Osteoblast (primary cell): ENCODE data around the gene CETP. TPM values are rescaled to one million over a fixed set of nuclear protein-coding genes. Genes with fewer than 3 reads are reported as not detected.

Experiments
- DNase-seq: peaks from one replicate; pipeline ENCODE4 v3.0.0; 2011; ENCODE audit warnings: low spot score, mixed read lengths; ENCODE audit not compliant: insufficient read length; ENCODE audit errors: missing footprints
- H2AFZ ChIP-seq: 2 replicates; pipeline ENCODE4 v1.6.0; 2011; ENCODE audit warnings: mild to moderate bottlenecking, low read length
- H3K27ac ChIP-seq: 2 replicates; pipeline ENCODE4 v1.5.1; 2011; ENCODE audit warnings: mild to moderate bottlenecking, low read depth, low read length, moderate library complexity
- H3K27me3 ChIP-seq: 2 replicates; pipeline ENCODE4 v1.6.0; 2012; ENCODE audit warnings: mild to moderate bottlenecking, control low read depth, inconsistent platforms, low read length, moderate library complexity; ENCODE audit not compliant: insufficient read depth
- H3K36me3 ChIP-seq: 2 replicates; pipeline ENCODE4 v1.5.1; 2011; ENCODE audit warnings: mild to moderate bottlenecking, low read length, control low read depth, moderate library complexity; ENCODE audit not compliant: insufficient read depth
- H3K4me1 ChIP-seq: 2 replicates; pipeline ENCODE4 v1.5.1; 2011; ENCODE audit warnings: mild to moderate bottlenecking, low read length, control low read depth, moderate library complexity; ENCODE audit not compliant: insufficient read depth
- H3K4me2 ChIP-seq: 2 replicates; pipeline ENCODE4 v1.6.0; 2011; ENCODE audit warnings: mild to moderate bottlenecking, low read length; ENCODE audit not compliant: insufficient read depth
- H3K4me3 ChIP-seq: fragments of 200-600 bp; sonication (generic); 3 replicates; pipeline ENCODE4 v1.5.1; 2012; ENCODE audit warnings: mild to moderate bottlenecking, low read length, inconsistent platforms; ENCODE audit not compliant: insufficient read depth
- H3K79me2 ChIP-seq: 2 replicates; pipeline ENCODE4 v1.6.0; 2012; ENCODE audit warnings: mild to moderate bottlenecking, low read length, control low read depth, inconsistent platforms; ENCODE audit not compliant: insufficient read depth
- H3K9me3 ChIP-seq: 2 replicates; pipeline ENCODE4 v1.5.1; 2011; ENCODE audit warnings: low read depth, low read length, control low read depth
- H4K20me1 ChIP-seq: 2 replicates; pipeline ENCODE4 v1.6.0; 2012; ENCODE audit warnings: mild to moderate bottlenecking, low read length, control low read depth; ENCODE audit not compliant: insufficient read depth
- CTCF ChIP-seq: IDR thresholded peaks from 2 replicates; pipeline ENCODE4 v1.5.1; 2011; ENCODE audit warnings: mild to moderate bottlenecking, low read depth, low read length, moderate library complexity; ENCODE audit errors: extremely low read depth
- total RNA-seq: library from RNA; depleted of rRNA; stranded (reverse); fragments of >200 nt; gene quantifications from 2 replicates; pipeline ENCODE4 v1.2.3, GENCODE V29; 2012

Gene CETP
- total RNA-seq, 1 donor = not detected

GRCh38 chr16:57000271-57001025, 38.7 kb downstream of the CETP start:
- peak overlapping the region; percentile 98 for H3K27ac ChIP-seq
- H3K79me2 ChIP-seq = peaks cover 91% of the 10 kb centered on the region
- H3K4me3 ChIP-seq = no peak overlapping the region
- peak overlapping the region; percentile 25 for H3K4me2 ChIP-seq
- peaks cover 15% of the 10 kb centered on the region for H3K36me3 ChIP-seq
- peaks cover 33% of the 10 kb centered on the region for H3K4me1 ChIP-seq
- peak overlapping the region; percentile 49 for H2AFZ ChIP-seq
- H4K20me1 ChIP-seq = no peaks in the 10 kb centered on the region
- no peaks in the 10 kb centered on the region for H3K9me3 ChIP-seq
- no peaks in the 10 kb centered on the region for H3K27me3 ChIP-seq
- TF ChIP-seq CTCF = no peak
- DNase-seq = peak; percentile 95

- no peak overlapping the region for H3K4me3 ChIP-seq
- peaks cover 15% of the 10 kb centered on the region for H3K36me3 ChIP-seq
- H2AFZ ChIP-seq = no peak overlapping the region
- no peak for TF ChIP-seq CTCF
- H3K27ac ChIP-seq = peak overlapping the region; percentile 98
- no peak for DNase-seq
- H3K9me3 ChIP-seq = no peaks in the 10 kb centered on the region
- peaks cover 90% of the 10 kb centered on the region for H3K79me2 ChIP-seq
- H3K4me2 ChIP-seq = peak overlapping the region; percentile 25
- H3K27me3 ChIP-seq = no peaks in the 10 kb centered on the region
- H3K4me1 ChIP-seq = peaks cover 33% of the 10 kb centered on the region
- H4K20me1 ChIP-seq = no peaks in the 10 kb centered on the region
Measured at GRCh38 chr16:57001026-57001679, 39.4 kb downstream of the CETP start.

GRCh38 chr16:57003439-57004386, 42.0 kb downstream of the CETP start:
- Histone ChIP-seq H3K27me3 (no peaks in the 10 kb centered on the region), H3K4me3 (no peak overlapping the region), H3K4me1 (peaks cover 26% of the 10 kb centered on the region), H3K36me3 (peaks cover 15% of the 10 kb centered on the region), H4K20me1 (no peaks in the 10 kb centered on the region), H3K79me2 (peaks cover 78% of the 10 kb centered on the region), H2AFZ (no peak overlapping the region), H3K9me3 (no peaks in the 10 kb centered on the region), H3K4me2 (no peak overlapping the region), H3K27ac (no peak overlapping the region)
- TF ChIP-seq CTCF = no peak
- no peak for DNase-seq
